Measurements from ENCODE around the gene ONECUT1. TPM values are rescaled to one million over a fixed set of nuclear protein-coding genes. Genes with fewer than 3 reads are reported as not detected.

Gene ONECUT1
- total RNA-seq, 1 donor = not detected

- H3K4me3 ChIP-seq (ENCODE audit: low read depth, low read length) = no peak overlapping the region
- no peak for TF ChIP-seq CTCF (IDR thresholded peaks at IDR 0.05; ENCODE audit: insufficient read depth, low read length)
- DNase-seq (ENCODE audit: low read depth) = no peak
These were observed 27.5 kb downstream of the ONECUT1 start for GRCh38 chr15:52762621-52763020.

- DNase-seq (ENCODE audit: low read depth) = no peak
- no peak overlapping the region for H3K4me3 ChIP-seq (ENCODE audit: low read depth, low read length)
- TF ChIP-seq CTCF (IDR thresholded peaks at IDR 0.05; ENCODE audit: insufficient read depth, low read length) = no peak
These were observed 29.6 kb downstream of the ONECUT1 start for GRCh38 chr15:52760562-52760961.

- TF ChIP-seq CTCF (IDR thresholded peaks at IDR 0.05; ENCODE audit: insufficient read depth, low read length) = no peak
- H3K4me3 ChIP-seq (ENCODE audit: low read depth, low read length) = no peak overlapping the region
- no peak for DNase-seq (ENCODE audit: low read depth)
These were observed 30.2 kb downstream of the ONECUT1 start for GRCh38 chr15:52759969-52760368.

- H3K4me3 ChIP-seq (ENCODE audit: low read depth, low read length) = no peak overlapping the region
- no peak for TF ChIP-seq CTCF (IDR thresholded peaks at IDR 0.05; ENCODE audit: insufficient read depth, low read length)
- no peak for DNase-seq (ENCODE audit: low read depth)
These were observed 32.6 kb downstream of the ONECUT1 start for GRCh38 chr15:52757496-52757895.

- no peak for DNase-seq (ENCODE audit: low read depth)
- H3K4me3 ChIP-seq (ENCODE audit: low read depth, low read length) = no peak overlapping the region
- TF ChIP-seq CTCF (IDR thresholded peaks at IDR 0.05; ENCODE audit: insufficient read depth, low read length) = no peak
These were observed 38.6 kb downstream of the ONECUT1 start for GRCh38 chr15:52751522-52751921.

- no peak overlapping the region for H3K4me3 ChIP-seq (ENCODE audit: low read depth, low read length)
- no peak for TF ChIP-seq CTCF (IDR thresholded peaks at IDR 0.05; ENCODE audit: insufficient read depth, low read length)
- DNase-seq (ENCODE audit: low read depth) = no peak
These were observed 40.9 kb downstream of the ONECUT1 start for GRCh38 chr15:52749258-52749657.

GRCh38 chr15:52746162-52746757 is 43.9 kb downstream of the ONECUT1 start:
- no peak overlapping the region for H3K4me3 ChIP-seq (ENCODE audit: low read depth, low read length)
- DNase-seq (ENCODE audit: low read depth) = no peak
- TF ChIP-seq CTCF (IDR thresholded peaks at IDR 0.05; ENCODE audit: insufficient read depth, low read length) = no peak
